HepG2 (cell line): ENCODE data around the gene RBP4.
A peak's percentile ranks its signal among the peaks of the same experiment; 100 is the strongest.

Experiments
- ARNT ChIP-seq: fragments of 450-650 bp; IDR thresholded peaks from 2 replicates; pipeline ENCODE4 v1.6.1; 2017
- CBFB ChIP-seq: sonication (generic); formaldehyde crosslinking; IDR thresholded peaks from 2 replicates; pipeline ENCODE4 v1.4.0; 2020; ENCODE audit warnings: missing genetic modification reagents
- CEBPB ChIP-seq: IDR thresholded peaks from 2 replicates; pipeline ENCODE4 v1.6.1; 2011; ENCODE audit warnings: low read depth, low read length, improper control_type of control experiment, borderline replicate concordance
- CTCF ChIP-seq: sonication (generic); formaldehyde crosslinking; IDR thresholded peaks from 2 replicates; pipeline ENCODE4 v1.5.0; 2020; ENCODE audit warnings: mild to moderate bottlenecking, missing genetic modification reagents, moderate library complexity
- E2F1 ChIP-seq: sonication (generic); formaldehyde crosslinking; IDR thresholded peaks from 2 replicates; pipeline ENCODE4 v1.5.0; 2020; ENCODE audit warnings: missing genetic modification reagents
- EZH2 ChIP-seq: conservative IDR thresholded peaks from 2 replicates; pipeline ENCODE4 v1.6.1; 2012; ENCODE audit warnings: mild to moderate bottlenecking, low read depth, low read length, moderate library complexity
- IKZF1 ChIP-seq: fragments of 450-650 bp; IDR thresholded peaks from 2 replicates; pipeline ENCODE4 v1.7.1; 2016
- KDM4B ChIP-seq: sonication (generic); formaldehyde crosslinking; IDR thresholded peaks from 2 replicates; pipeline ENCODE4 v1.4.0; 2020; ENCODE audit warnings: missing genetic modification reagents
- NFE2L1 ChIP-seq: sonication (generic); formaldehyde crosslinking; IDR thresholded peaks from 2 replicates; pipeline ENCODE4 v1.4.0; 2020; ENCODE audit warnings: missing genetic modification reagents, mild to moderate bottlenecking, borderline replicate concordance
- TCF7 ChIP-seq: sonication (generic); IDR thresholded peaks from 2 replicates; pipeline ENCODE4 v1.6.1; 2016; ENCODE audit warnings: antibody characterized with exemption, low read depth
- U2AF2 ChIP-seq: fragments of 200-400 bp; formaldehyde crosslinking; IDR thresholded peaks from 2 replicates; pipeline ENCODE4 v1.6.1; 2017; ENCODE audit warnings: low read depth, mild to moderate bottlenecking, low read length
- ZNF879 ChIP-seq: sonication (generic); formaldehyde crosslinking; IDR thresholded peaks from 2 replicates; pipeline ENCODE4 v1.8.1; 2023; ENCODE audit warnings: missing genetic modification reagents
- TF ChIP-seq, protein P1 (sequence below), 2 experiments: sonication (generic) in 1 of 2; formaldehyde crosslinking in 1 of 2; IDR thresholded peaks; 2 replicates each; pipeline versions ENCODE4 v1.5.1 to v1.6.1; 2011 to 2020; ENCODE audit warnings: borderline replicate concordance in 1 of 2, low read depth in 1 of 2, low read length in 1 of 2, mild to moderate bottlenecking in 1 of 2, missing genetic modification reagents in 1 of 2, moderate library complexity in 1 of 2

- TF ChIP-seq NFE2L1 (no peak), CTCF (CRISPR knock-in tag) (no peak), ARNT (no peak), TCF7 (no peak), E2F1 (CRISPR knock-in tag) (no peak), CEBPB (peak; percentile 44; the same call in 1 of the 2 replicates), IKZF1 (no peak), KDM4B (no peak), CBFB (CRISPR knock-in tag) (no peak), U2AF2 (no peak), ZNF879 (CRISPR knock-in tag) (no peak), EZH2 (no peak)
- TF ChIP-seq, protein P1, sequence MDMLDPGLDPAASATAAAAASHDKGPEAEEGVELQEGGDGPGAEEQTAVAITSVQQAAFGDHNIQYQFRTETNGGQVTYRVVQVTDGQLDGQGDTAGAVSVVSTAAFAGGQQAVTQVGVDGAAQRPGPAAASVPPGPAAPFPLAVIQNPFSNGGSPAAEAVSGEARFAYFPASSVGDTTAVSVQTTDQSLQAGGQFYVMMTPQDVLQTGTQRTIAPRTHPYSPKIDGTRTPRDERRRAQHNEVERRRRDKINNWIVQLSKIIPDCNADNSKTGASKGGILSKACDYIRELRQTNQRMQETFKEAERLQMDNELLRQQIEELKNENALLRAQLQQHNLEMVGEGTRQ (IDR thresholded peaks at IDR 0.05; ENCODE audit: low read depth, low read length): no peak
- TF ChIP-seq, protein P1 (CRISPR knock-in tag; IDR thresholded peaks at IDR 0.05; ENCODE audit: borderline replicate concordance): no peak
Observed at GRCh38 chr10:93566435-93567276, 34.4 kb downstream of the RBP4 start, which contains the start of gene FFAR4.
